GM18867 (cell line): ENCODE results near the gene MUC4.

Experiments
- ATAC-seq: cut with Tn5 transposase; IDR thresholded peaks from one replicate; pipeline ENCODE4 v1.9.1; 2021; ENCODE audit warnings: mild to moderate bottlenecking, moderate library complexity; ENCODE audit not compliant: unreplicated experiment

MUC4 gene

GRCh38 chr3:195811756-195812155 lies at the start of gene MUC4:
Gene MUC4, minus strand, starts transcription at chr3:195811929. Its CDS starts 112 bp downstream, at chr3:195811817.
- ATAC-seq: no peak

- no peak for ATAC-seq
Observed at GRCh38 chr3:195860456-195860855, 48.7 kb upstream of the MUC4 start.

GRCh38 chr3:195859846-195860411 lies 48.2 kb upstream of the MUC4 start:
- no peak for ATAC-seq

GRCh38 chr3:195859061-195859845 lies 47.5 kb upstream of the MUC4 start:
- ATAC-seq: no peak

- ATAC-seq: no peak
Observed at GRCh38 chr3:195856410-195857084, 44.8 kb upstream of the MUC4 start.

GRCh38 chr3:195855471-195856409 lies 44.0 kb upstream of the MUC4 start:
- no peak for ATAC-seq

- ATAC-seq: no peak
Observed at GRCh38 chr3:195854628-195855294, 43.0 kb upstream of the MUC4 start.

- ATAC-seq: no peak
Observed at GRCh38 chr3:195853996-195854395, 42.3 kb upstream of the MUC4 start.

GRCh38 chr3:195853036-195853435 lies 41.3 kb upstream of the MUC4 start:
- ATAC-seq: no peak

GRCh38 chr3:195850857-195851543 lies 39.3 kb upstream of the MUC4 start:
- peak; percentile 87 for ATAC-seq

GRCh38 chr3:195849322-195850074 lies 37.8 kb upstream of the MUC4 start:
- no peak for ATAC-seq

GRCh38 chr3:195847055-195847950 lies 35.6 kb upstream of the MUC4 start:
- ATAC-seq: no peak

- ATAC-seq: no peak
Observed at GRCh38 chr3:195845483-195845882, 33.8 kb upstream of the MUC4 start.

- ATAC-seq: no peak
Observed at GRCh38 chr3:195844671-195845218, 33.0 kb upstream of the MUC4 start.

- ATAC-seq: peak; percentile 12
Observed at GRCh38 chr3:195839260-195840010, 27.7 kb upstream of the MUC4 start.

GRCh38 chr3:195838714-195839113 lies 27.0 kb upstream of the MUC4 start:
- ATAC-seq: peak; percentile 84
